ENCODE data around the gene POU2F1.

The POU2F1 gene

GRCh38 chr1:167342846-167343245, 122.2 kb downstream of the POU2F1 start:
- no peaks in the 10 kb centered on the region for H3K36me3 ChIP-seq (ENCODE audit: control insufficient read depth in 2 of 2, insufficient read depth in 1 of 2, low read length in 2 of 2)
- ChIA-PET POLR2A (no interaction called here), CTCF (interaction anchor here (0.6 to 2.7 kb wide), 8 partner anchors 9 to 133 kb away, joined by 3 to 15 read pairs (median 3); no protein-coding TSS in a partner anchor)
- H3K4me1 ChIP-seq (ENCODE audit: control insufficient read depth, insufficient read depth, low read length) = no peaks in the 10 kb centered on the region
- H3K9me3 ChIP-seq (ENCODE audit: control insufficient read depth, insufficient read depth, low read depth, low read length) = no peaks in the 10 kb centered on the region
- no peak overlapping the region for H3K4me3 ChIP-seq (ENCODE audit: low read depth, low read length)
- TF ChIP-seq ZNF184 (tag by site-specific recombination; IDR thresholded peaks at IDR 0.05) (no peak), ZNF10 (tag by site-specific recombination; IDR thresholded peaks at IDR 0.05) (no peak), SCRT2 (tag by site-specific recombination; IDR thresholded peaks at IDR 0.05) (peak; percentile 31; the same call in 1 of the 2 replicates)
- no peak overlapping the region for H3K27ac ChIP-seq (ENCODE audit: extremely low read depth, low read depth, low read length)

- CTCF ChIA-PET = interaction anchor here (2.7 kb wide), 1 partner anchor 76 kb away, joined by 15 read pairs; no protein-coding TSS in a partner anchor
- Histone ChIP-seq H3K36me3 (ENCODE audit: control insufficient read depth in 2 of 2, insufficient read depth in 1 of 2, low read length in 2 of 2) (no peaks in the 10 kb centered on the region), H3K4me1 (ENCODE audit: control insufficient read depth, insufficient read depth, low read length) (no peaks in the 10 kb centered on the region), H3K27ac (ENCODE audit: extremely low read depth, low read depth, low read length) (no peak overlapping the region), H3K9me3 (ENCODE audit: control insufficient read depth, insufficient read depth, low read depth, low read length) (no peaks in the 10 kb centered on the region), H3K4me3 (ENCODE audit: low read depth, low read length) (no peak overlapping the region)
- POLR2A ChIA-PET = no interaction called here
- TF ChIP-seq ZNF513 (tag by site-specific recombination; IDR thresholded peaks at IDR 0.05) = no peak
- TF ChIP-seq ZNF785 (tag by site-specific recombination; IDR thresholded peaks at IDR 0.05) = no peak
- no peak for TF ChIP-seq ZNF548 (tag by site-specific recombination; IDR thresholded peaks at IDR 0.05)
- no peak for TF ChIP-seq ZBTB26 (tag by site-specific recombination; optimal IDR thresholded peaks at IDR 0.05)
- no peak for TF ChIP-seq PRDM10 (tag by site-specific recombination; IDR thresholded peaks at IDR 0.05)
- no peak for TF ChIP-seq SP7 (tag by site-specific recombination; IDR thresholded peaks at IDR 0.05)
- no peak for TF ChIP-seq ZNF335 (tag by site-specific recombination; conservative IDR thresholded peaks at IDR 0.05)
- no peak for TF ChIP-seq ZNF510 (tag by site-specific recombination; IDR thresholded peaks at IDR 0.05; ENCODE audit: insufficient replicate concordance)
These were observed 123.4 kb downstream of the POU2F1 start for GRCh38 chr1:167344112-167344511.

- no peaks in the 10 kb centered on the region for H3K9me3 ChIP-seq (ENCODE audit: control insufficient read depth, insufficient read depth, low read depth, low read length)
- H3K4me1 ChIP-seq (ENCODE audit: control insufficient read depth, insufficient read depth, low read length) = no peaks in the 10 kb centered on the region
- POLR2A ChIA-PET = no interaction called here
- no peaks in the 10 kb centered on the region for H3K36me3 ChIP-seq (ENCODE audit: control insufficient read depth in 2 of 2, insufficient read depth in 1 of 2, low read length in 2 of 2)
- CTCF ChIA-PET = interaction anchor here (2.7 kb wide), 1 partner anchor 77 kb away, joined by 15 read pairs; no protein-coding TSS in a partner anchor
- H3K4me3 ChIP-seq (ENCODE audit: low read depth, low read length) = no peak overlapping the region
- no peak overlapping the region for H3K27ac ChIP-seq (ENCODE audit: extremely low read depth, low read depth, low read length)
- TF ChIP-seq ZNF214 (tag by site-specific recombination; IDR thresholded peaks at IDR 0.05; ENCODE audit: borderline replicate concordance) (peak; percentile 98), ZNF157 (tag by site-specific recombination; IDR thresholded peaks at IDR 0.05) (no peak), ZNF302 (tag by site-specific recombination; IDR thresholded peaks at IDR 0.05; ENCODE audit: low read depth) (no peak), ZNF394 (tag by site-specific recombination; IDR thresholded peaks at IDR 0.05; ENCODE audit: borderline replicate concordance) (peak; percentile 47; the same call in 1 of the 2 replicates), ZNF366 (tag by site-specific recombination; conservative IDR thresholded peaks at IDR 0.05) (0 out of 2 replicates have a peak, but pooled peaks have one; percentile 30), SP2 (tag by site-specific recombination; IDR thresholded peaks at IDR 0.05) (0 out of 2 replicates have a peak, but pooled peaks have one; percentile 10), ZBTB17 (tag by site-specific recombination; IDR thresholded peaks at IDR 0.05) (peak; percentile 65; the same call in 1 of the 2 replicates), ZNF701 (tag by site-specific recombination; IDR thresholded peaks at IDR 0.05) (0 out of 2 replicates have a peak, but pooled peaks have one; percentile 9), ZSCAN16 (tag by site-specific recombination; IDR thresholded peaks at IDR 0.05) (no peak)
- TF ChIP-seq, protein P1, sequence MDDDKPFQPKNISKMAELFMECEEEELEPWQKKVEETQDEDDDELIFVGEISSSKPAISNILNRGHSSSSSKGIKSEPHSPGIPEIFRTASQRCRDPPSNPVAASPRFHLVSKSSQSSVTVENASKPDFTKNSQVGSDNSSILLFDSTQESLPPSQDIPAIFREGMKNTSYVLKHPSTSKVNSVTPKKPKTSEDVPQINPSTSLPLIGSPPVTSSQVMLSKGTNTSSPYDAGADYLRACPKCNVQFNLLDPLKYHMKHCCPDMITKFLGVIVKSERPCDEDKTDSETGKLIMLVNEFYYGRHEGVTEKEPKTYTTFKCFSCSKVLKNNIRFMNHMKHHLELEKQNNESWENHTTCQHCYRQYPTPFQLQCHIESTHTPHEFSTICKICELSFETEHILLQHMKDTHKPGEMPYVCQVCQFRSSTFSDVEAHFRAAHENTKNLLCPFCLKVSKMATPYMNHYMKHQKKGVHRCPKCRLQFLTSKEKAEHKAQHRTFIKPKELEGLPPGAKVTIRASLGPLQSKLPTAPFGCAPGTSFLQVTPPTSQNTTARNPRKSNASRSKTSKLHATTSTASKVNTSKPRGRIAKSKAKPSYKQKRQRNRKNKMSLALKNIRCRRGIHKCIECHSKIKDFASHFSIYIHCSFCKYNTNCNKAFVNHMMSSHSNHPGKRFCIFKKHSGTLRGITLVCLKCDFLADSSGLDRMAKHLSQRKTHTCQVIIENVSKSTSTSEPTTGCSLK (tag by site-specific recombination; IDR thresholded peaks at IDR 0.05) = no peak
These were observed 124.1 kb downstream of the POU2F1 start for GRCh38 chr1:167344615-167345385.

Data from HEK293 (cell line).